ENCODE results near the gene ACTMAP.

DNA sequence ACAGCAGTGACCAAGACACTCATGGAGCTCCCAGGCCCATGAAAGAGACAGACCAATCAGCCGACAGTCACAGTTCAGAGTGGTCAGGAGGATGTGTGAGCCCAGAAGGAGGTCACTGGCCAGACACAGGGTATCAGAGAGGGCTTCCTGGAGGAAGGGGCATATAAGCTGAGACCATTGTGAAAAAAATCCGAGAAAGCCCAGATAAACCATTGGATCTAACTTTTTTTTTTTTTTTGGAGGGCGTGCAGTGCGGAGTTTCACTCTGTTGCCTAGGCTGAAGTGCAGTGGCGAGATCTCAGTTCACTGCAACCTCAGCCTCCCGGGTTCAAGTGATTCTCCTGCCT, 29.2 kb downstream of the ACTMAP start:
- TF ChIP-seq, protein P1, sequence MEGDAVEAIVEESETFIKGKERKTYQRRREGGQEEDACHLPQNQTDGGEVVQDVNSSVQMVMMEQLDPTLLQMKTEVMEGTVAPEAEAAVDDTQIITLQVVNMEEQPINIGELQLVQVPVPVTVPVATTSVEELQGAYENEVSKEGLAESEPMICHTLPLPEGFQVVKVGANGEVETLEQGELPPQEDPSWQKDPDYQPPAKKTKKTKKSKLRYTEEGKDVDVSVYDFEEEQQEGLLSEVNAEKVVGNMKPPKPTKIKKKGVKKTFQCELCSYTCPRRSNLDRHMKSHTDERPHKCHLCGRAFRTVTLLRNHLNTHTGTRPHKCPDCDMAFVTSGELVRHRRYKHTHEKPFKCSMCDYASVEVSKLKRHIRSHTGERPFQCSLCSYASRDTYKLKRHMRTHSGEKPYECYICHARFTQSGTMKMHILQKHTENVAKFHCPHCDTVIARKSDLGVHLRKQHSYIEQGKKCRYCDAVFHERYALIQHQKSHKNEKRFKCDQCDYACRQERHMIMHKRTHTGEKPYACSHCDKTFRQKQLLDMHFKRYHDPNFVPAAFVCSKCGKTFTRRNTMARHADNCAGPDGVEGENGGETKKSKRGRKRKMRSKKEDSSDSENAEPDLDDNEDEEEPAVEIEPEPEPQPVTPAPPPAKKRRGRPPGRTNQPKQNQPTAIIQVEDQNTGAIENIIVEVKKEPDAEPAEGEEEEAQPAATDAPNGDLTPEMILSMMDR (IDR thresholded peaks at IDR 0.05) = no peak
- no peak for TF ChIP-seq POLR2A (IDR thresholded peaks at IDR 0.05)

Measured in heart left ventricle (tissue), 13 donors.